HCT116 (cell line): Measurements from ENCODE around the gene NFIB. TPM values are rescaled to one million over a fixed set of nuclear protein-coding genes. Genes with fewer than 3 reads are reported as not detected.

Experiments used
- ATAC-seq: fragments of 200-7000 bp; cut with Tn5 transposase; 2 replicates; pipeline ENCODE4 v1.9.1; 2020; ENCODE audit warnings: mild to moderate bottlenecking, moderate library complexity
- BruUV-seq: library from RNA; stranded (reverse); fragments of 400-500 nt; replicated peaks from 2 replicates; lab custom pipeline; 2021; lab: Mats Ljungman, UMichigan
- CTCF ChIA-PET: fragments of 300-600 bp; sonication (Branson Sonifier 250); formaldehyde crosslinking; loops from one replicate; lab custom pipeline; 2021; ENCODE audit warnings: antibody characterized with exemption; lab: Charles Lee
- POLR2A ChIA-PET: fragments of 300-600, 350-600 bp; sonication (Branson Sonifier 250); formaldehyde crosslinking; loops from one replicate; lab custom pipeline; 2021; ENCODE audit warnings: antibody characterized with exemption; lab: Charles Lee
- RAD21 ChIA-PET, 2 experiments: fragments of 300-600 bp; sonication (Branson Sonifier 250); formaldehyde crosslinking; loops; one replicate each; lab custom pipeline; 2023; ENCODE audit warnings: low total read pairs in 2 of 2; ENCODE audit not compliant: uncharacterized antibody in 2 of 2, unreplicated experiment in 2 of 2, low non-redundant PET in 1 of 2; lab: Charles Lee
- DNase-seq: peaks from one replicate; pipeline ENCODE4 v3.0.0-alpha.2; 2010; ENCODE audit warnings: low read depth, low spot score
- H2AFZ ChIP-seq: fragments of 200-600 bp; shearing (Covaris generic), sonication (generic); 2 replicates; pipeline ENCODE4 v1.6.1; 2017; ENCODE audit warnings: low read depth, mixed run types, mixed read lengths, antibody characterized with exemption, low read length; ENCODE audit not compliant: poor library complexity, severe bottlenecking
- H3K27ac ChIP-seq: 2 replicates; pipeline ENCODE4 v1.5.1; 2012; ENCODE audit warnings: low read depth, low read length
- H3K27me3 ChIP-seq: fragments of 200-600 bp; sonication (generic); 2 replicates; pipeline ENCODE4 v1.6.1; 2016; ENCODE audit warnings: mixed run types, low read length, mixed read lengths; ENCODE audit not compliant: insufficient read depth
- H3K36me3 ChIP-seq, 2 experiments: fragments of 200-500 bp in 1 of 2; fragments of 200-600 bp in 1 of 2; sonication (Bioruptor generic) in 1 of 2; sonication (generic) in 1 of 2; 2 replicates each; pipeline versions ENCODE4 v1.5.1 to v1.6.1; 2014 to 2016; ENCODE audit warnings: low read length in 2 of 2, inconsistent platforms in 1 of 2, mixed read lengths in 1 of 2, mixed run types in 1 of 2; ENCODE audit not compliant: insufficient read depth in 2 of 2, control insufficient read depth in 1 of 2
- H3K4me1 ChIP-seq, 2 experiments: fragments of 200-600 bp in 1 of 2; sonication (generic) in 1 of 2; 2 replicates each; pipeline versions ENCODE4 v1.5.1 to v1.6.1; 2012 to 2017; ENCODE audit warnings: low read length in 2 of 2, inconsistent platforms in 1 of 2, mild to moderate bottlenecking in 1 of 2, mixed read lengths in 1 of 2, mixed run types in 1 of 2, moderate library complexity in 1 of 2; ENCODE audit not compliant: insufficient read depth in 2 of 2, control insufficient read depth in 1 of 2
- H3K4me2 ChIP-seq: fragments of 200-600 bp; sonication (generic); 2 replicates; pipeline ENCODE4 v1.6.1; 2017; ENCODE audit warnings: mixed run types, low read length, mixed read lengths
- H3K4me3 ChIP-seq, 2 experiments: fragments of 200-600 bp in 1 of 2; sonication (generic) in 1 of 2; replicated peaks in 1 of 2; 2 replicates each; pipeline ENCODE4 v1.5.1; 2011 to 2016; ENCODE audit warnings: low read length in 2 of 2, control low read depth in 1 of 2, low read depth in 1 of 2, mild to moderate bottlenecking in 1 of 2, mixed read lengths in 1 of 2, mixed run types in 1 of 2
- H3K79me2 ChIP-seq: fragments of 200-600 bp; sonication (generic); 2 replicates; pipeline ENCODE4 v1.6.1; 2017; ENCODE audit warnings: mild to moderate bottlenecking, mixed run types, low read length, moderate library complexity, mixed read lengths; ENCODE audit not compliant: insufficient read depth
- H3K9ac ChIP-seq: fragments of 200-600 bp; sonication (generic); 2 replicates; pipeline ENCODE4 v1.6.1; 2016; ENCODE audit warnings: low read length, mixed read lengths
- H3K9me2 ChIP-seq: fragments of 200-600 bp; sonication (generic), shearing (Covaris generic); 2 replicates; pipeline ENCODE4 v1.6.1; 2017; ENCODE audit warnings: mixed run types, mild to moderate bottlenecking, moderate library complexity; ENCODE audit not compliant: insufficient read depth
- H3K9me3 ChIP-seq, 2 experiments: fragments of 200-500 bp in 1 of 2; fragments of 200-600 bp in 1 of 2; sonication (Bioruptor generic) in 1 of 2; sonication (generic) in 1 of 2; 2 replicates each; pipeline ENCODE4 v1.6.1; 2014 to 2017; ENCODE audit warnings: low read length in 2 of 2, mixed read lengths in 2 of 2, inconsistent platforms in 1 of 2, low read depth in 1 of 2, mild to moderate bottlenecking in 1 of 2, mixed run types in 1 of 2, moderate library complexity in 1 of 2; ENCODE audit not compliant: control insufficient read depth in 1 of 2, insufficient read depth in 1 of 2
- H4K20me1 ChIP-seq: fragments of 200-600 bp; sonication (generic), shearing (Covaris generic); 2 replicates; pipeline ENCODE4 v1.6.1; 2017; ENCODE audit warnings: mixed run types, mild to moderate bottlenecking, moderate library complexity; ENCODE audit not compliant: insufficient read depth
- CBX3 ChIP-seq: IDR thresholded peaks from 2 replicates; pipeline ENCODE4 v1.6.1; 2012; ENCODE audit warnings: low read depth
- CEBPB ChIP-seq: IDR thresholded peaks from 2 replicates; pipeline ENCODE4 v1.6.1; 2012; ENCODE audit warnings: low read depth
- EGR1 ChIP-seq: IDR thresholded peaks from 2 replicates; pipeline ENCODE4 v1.6.1; 2012; ENCODE audit warnings: low read depth
- EZH2 ChIP-seq: fragments of 200-600 bp; sonication (generic); IDR thresholded peaks from 2 replicates; pipeline ENCODE4 v1.6.1; 2017; ENCODE audit warnings: antibody characterized with exemption, mixed run types
- EZH2phosphoT487 ChIP-seq: fragments of 200-600 bp; IDR thresholded peaks from 2 replicates; pipeline ENCODE4 v1.6.1; 2018; ENCODE audit warnings: antibody characterized with exemption, borderline replicate concordance
- FOSL1 ChIP-seq: IDR thresholded peaks from 2 replicates; pipeline ENCODE4 v1.6.1; 2012; ENCODE audit warnings: low read depth
- POLR2A ChIP-seq: IDR thresholded peaks from 2 replicates; pipeline ENCODE4 v1.7.0; 2011; ENCODE audit warnings: borderline replicate concordance; ENCODE audit not compliant: insufficient read depth, insufficient read length; ENCODE audit errors: extremely low read depth
- RAD21 ChIP-seq: IDR thresholded peaks from 2 replicates; pipeline ENCODE4 v1.6.1; 2012; ENCODE audit warnings: low read depth, mild to moderate bottlenecking
- REST ChIP-seq: IDR thresholded peaks from 2 replicates; pipeline ENCODE4 v1.6.1; 2012; ENCODE audit warnings: low read depth
- SP1 ChIP-seq: IDR thresholded peaks from 2 replicates; pipeline ENCODE4 v1.6.1; 2012; ENCODE audit warnings: low read depth
- TCF7L2 ChIP-seq: IDR thresholded peaks from 2 replicates; pipeline ENCODE4 v1.7.0; 2011; ENCODE audit warnings: borderline replicate concordance, inconsistent platforms; ENCODE audit not compliant: insufficient read depth, insufficient read length; ENCODE audit errors: extremely low read depth
- ZNF274 ChIP-seq: fragments of 200-500 bp; sonication (Bioruptor generic); IDR thresholded peaks from 2 replicates; pipeline ENCODE4 v1.6.1; 2014; ENCODE audit warnings: mild to moderate bottlenecking, low read depth, low read length, inconsistent platforms
- intact Hi-C: fragments of 100-400 bp; cut with micrococcal nuclease; formaldehyde crosslinking; loops from 2 replicates; pipeline ENCODE4 v1.10.0; 2022
- total RNA-seq: library from RNA; stranded (reverse); gene quantifications from one replicate; pipeline ENCODE4 v1.2.1, GENCODE V29; 2021; ENCODE audit not compliant: unreplicated experiment

Gene NFIB
- total RNA-seq, 1 experiment from 2014 or later: 6.6 TPM

GRCh38 chr9:14279671-14280070 lies 34.3 kb downstream of the NFIB start:
- no TSS peak for BruUV-seq
- DNase-seq (no peak), ATAC-seq (no peak)
- H3K27ac ChIP-seq: no peak overlapping the region
- TF ChIP-seq CBX3 (no peak), FOSL1 (no peak), EGR1 (no peak), SP1 (no peak), ZNF274 (no peak), CEBPB (no peak), EZH2phosphoT487 (no peak), POLR2A (no peak), EZH2 (no peak), REST (no peak), RAD21 (no peak), TCF7L2 (no peak)
- POLR2A ChIA-PET: no interaction called here
- intact Hi-C loops: no loop called here
- H3K27me3 ChIP-seq: peaks cover 11% of the 10 kb centered on the region; the same call in 1 of the 2 replicates
- no peaks in the 10 kb centered on the region for H4K20me1 ChIP-seq
- peaks cover 0 to 12% of the 10 kb centered on the region in 2 experiments; a peak in 3 of 4 replicates for H3K4me1 ChIP-seq
- no peak overlapping the region for H3K4me2 ChIP-seq
- H3K9me3 ChIP-seq: no peaks in the 10 kb centered on the region
- RAD21 ChIA-PET: no interaction called here
- no peaks in the 10 kb centered on the region for H3K79me2 ChIP-seq
- no peak overlapping the region for H3K4me3 ChIP-seq
- H3K36me3 ChIP-seq: no peaks in the 10 kb centered on the region
- H3K9ac ChIP-seq: no peak overlapping the region
- no peak overlapping the region for H2AFZ ChIP-seq
- CTCF ChIA-PET: no interaction called here
- H3K9me2 ChIP-seq: no peaks in the 10 kb centered on the region
